Esophagus muscularis mucosa (tissue), 4 donors: ENCODE data around the gene ELF2. TPM values are rescaled to one million over a fixed set of nuclear protein-coding genes. Genes with fewer than 3 reads are reported as not detected.
A peak's percentile ranks its signal among the peaks of the same experiment; 100 is the strongest.

Experiments
- DNase-seq: peaks from one replicate; pipeline ENCODE4 v3.0.0-alpha.2; 2017; ENCODE audit errors: extremely low spot score
- H3K27ac ChIP-seq, 4 donors: fragments of 200-600 bp; sonication (generic); replicated peaks in 1 of 4; 1 replicate in 3 of 4; 2 replicates in 1 of 4; pipeline ENCODE4 v1.5.1; 2016 to 2019; ENCODE audit warnings: mild to moderate bottlenecking in 1 of 4
- H3K27me3 ChIP-seq, 4 donors: fragments of 200-600 bp; sonication (generic); one replicate each; pipeline versions ENCODE4 v1.5.1 to v1.6.0; 2016 to 2019
- H3K36me3 ChIP-seq, 4 donors: fragments of 200-600 bp; sonication (generic); one replicate each; pipeline ENCODE4 v1.5.1; 2016 to 2019
- H3K4me1 ChIP-seq, 4 donors: fragments of 200-600 bp; sonication (generic); one replicate each; pipeline ENCODE4 v1.5.1; 2016 to 2019
- H3K4me3 ChIP-seq, 4 donors: fragments of 200-600 bp; sonication (generic); 1 replicate in 2 of 4; 2 replicates in 2 of 4; pipeline ENCODE4 v1.5.1; 2016 to 2019; ENCODE audit warnings: mild to moderate bottlenecking in 4 of 4, moderate library complexity in 1 of 4
- H3K9me3 ChIP-seq, 4 donors: fragments of 200-600 bp; sonication (generic); 1 replicate in 3 of 4; 2 replicates in 1 of 4; pipeline ENCODE4 v1.5.1; 2016 to 2019
- EP300 ChIP-seq: sonication (generic); formaldehyde crosslinking; IDR thresholded peaks from one replicate; pipeline ENCODE4 v1.6.1; 2017; ENCODE audit warnings: antibody characterized with exemption
- POLR2A ChIP-seq: fragments of 450-650 bp; IDR thresholded peaks from one replicate; pipeline ENCODE4 v1.6.1; 2017; ENCODE audit warnings: antibody characterized with exemption, moderate library complexity, mild to moderate bottlenecking, low read depth
- POLR2AphosphoS5 ChIP-seq, 2 donors: sonication (generic); formaldehyde crosslinking; IDR thresholded peaks; one replicate each; pipeline ENCODE4 v1.6.1; 2017; ENCODE audit warnings: antibody characterized with exemption in 2 of 2
- WGBS: methylation state at CpG from one replicate; pipeline ENCODE4 v1.1.5; 2018; 5-methylcytosine and 5-hydroxymethylcytosine counted together
- intact Hi-C: fragments of 100-400 bp; cut with DNase I; formaldehyde crosslinking; loops from one replicate; pipeline ENCODE4 v1.15.1; 2023
- total RNA-seq, 4 donors: library from RNA; depleted of rRNA; stranded (reverse); fragments of >200 nt; gene quantifications; one replicate each; pipeline versions ENCODE4 v1.1.0 to v1.2.1, GENCODE V29; 2016
- TF ChIP-seq, protein P1 (sequence below), 3 experiments: fragments of 200-600 bp in 2 of 3; fragments of 450-650 bp in 1 of 3; sonication (generic) in 2 of 3; IDR thresholded peaks; one replicate each; pipeline ENCODE4 v1.5.1; 2017 to 2019; ENCODE audit warnings: antibody characterized with exemption in 3 of 3, mild to moderate bottlenecking in 2 of 3, moderate library complexity in 1 of 3

Gene ELF2
- total RNA-seq, 4 donors from 2014 or later: 52.3 to 68.5 (median 60.7) TPM

DNA sequence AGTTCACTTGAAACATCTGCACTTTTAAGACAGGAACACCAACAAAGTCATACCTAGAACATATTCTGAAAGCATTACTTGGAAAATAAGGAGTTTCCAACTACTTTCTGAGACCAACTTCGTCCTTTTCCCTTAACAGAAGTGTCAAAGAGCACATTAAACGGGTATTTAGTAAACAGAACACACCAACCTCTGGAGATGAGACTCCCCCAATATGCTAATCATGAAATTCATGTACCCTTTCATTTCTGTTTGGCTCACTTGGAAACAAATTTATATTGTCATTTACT lies 92.3 kb downstream of the ELF2 start:
- Histone ChIP-seq H3K4me3 (peak overlapping the region; percentile 70 to 89 (median 78)), H3K4me1 (peaks cover 24 to 43% (median 37%) of the 10 kb centered on the region in 4 donors), H3K27ac (peak overlapping the region; percentile 90 to 97 (median 96)), H3K9me3 (no peaks in the 10 kb centered on the region), H3K36me3 (no peaks in the 10 kb centered on the region), H3K27me3 (no peaks in the 10 kb centered on the region)
- TF ChIP-seq POLR2AphosphoS5 (IDR thresholded peaks at IDR 0.05) (no peak), POLR2A (no peak), EP300 (no peak)
- TF ChIP-seq, protein P1, sequence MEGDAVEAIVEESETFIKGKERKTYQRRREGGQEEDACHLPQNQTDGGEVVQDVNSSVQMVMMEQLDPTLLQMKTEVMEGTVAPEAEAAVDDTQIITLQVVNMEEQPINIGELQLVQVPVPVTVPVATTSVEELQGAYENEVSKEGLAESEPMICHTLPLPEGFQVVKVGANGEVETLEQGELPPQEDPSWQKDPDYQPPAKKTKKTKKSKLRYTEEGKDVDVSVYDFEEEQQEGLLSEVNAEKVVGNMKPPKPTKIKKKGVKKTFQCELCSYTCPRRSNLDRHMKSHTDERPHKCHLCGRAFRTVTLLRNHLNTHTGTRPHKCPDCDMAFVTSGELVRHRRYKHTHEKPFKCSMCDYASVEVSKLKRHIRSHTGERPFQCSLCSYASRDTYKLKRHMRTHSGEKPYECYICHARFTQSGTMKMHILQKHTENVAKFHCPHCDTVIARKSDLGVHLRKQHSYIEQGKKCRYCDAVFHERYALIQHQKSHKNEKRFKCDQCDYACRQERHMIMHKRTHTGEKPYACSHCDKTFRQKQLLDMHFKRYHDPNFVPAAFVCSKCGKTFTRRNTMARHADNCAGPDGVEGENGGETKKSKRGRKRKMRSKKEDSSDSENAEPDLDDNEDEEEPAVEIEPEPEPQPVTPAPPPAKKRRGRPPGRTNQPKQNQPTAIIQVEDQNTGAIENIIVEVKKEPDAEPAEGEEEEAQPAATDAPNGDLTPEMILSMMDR (IDR thresholded peaks at IDR 0.05): no peak
- 4% methylated on average over 2 of the region's 2 CpGs for WGBS
- DNase-seq: no peak
- intact Hi-C loops: loop anchor here (5.0 to 10.0 kb wide), 3 partner anchors 52 to 370 kb away; partner anchors contain the start of gene RAB33B

DNA sequence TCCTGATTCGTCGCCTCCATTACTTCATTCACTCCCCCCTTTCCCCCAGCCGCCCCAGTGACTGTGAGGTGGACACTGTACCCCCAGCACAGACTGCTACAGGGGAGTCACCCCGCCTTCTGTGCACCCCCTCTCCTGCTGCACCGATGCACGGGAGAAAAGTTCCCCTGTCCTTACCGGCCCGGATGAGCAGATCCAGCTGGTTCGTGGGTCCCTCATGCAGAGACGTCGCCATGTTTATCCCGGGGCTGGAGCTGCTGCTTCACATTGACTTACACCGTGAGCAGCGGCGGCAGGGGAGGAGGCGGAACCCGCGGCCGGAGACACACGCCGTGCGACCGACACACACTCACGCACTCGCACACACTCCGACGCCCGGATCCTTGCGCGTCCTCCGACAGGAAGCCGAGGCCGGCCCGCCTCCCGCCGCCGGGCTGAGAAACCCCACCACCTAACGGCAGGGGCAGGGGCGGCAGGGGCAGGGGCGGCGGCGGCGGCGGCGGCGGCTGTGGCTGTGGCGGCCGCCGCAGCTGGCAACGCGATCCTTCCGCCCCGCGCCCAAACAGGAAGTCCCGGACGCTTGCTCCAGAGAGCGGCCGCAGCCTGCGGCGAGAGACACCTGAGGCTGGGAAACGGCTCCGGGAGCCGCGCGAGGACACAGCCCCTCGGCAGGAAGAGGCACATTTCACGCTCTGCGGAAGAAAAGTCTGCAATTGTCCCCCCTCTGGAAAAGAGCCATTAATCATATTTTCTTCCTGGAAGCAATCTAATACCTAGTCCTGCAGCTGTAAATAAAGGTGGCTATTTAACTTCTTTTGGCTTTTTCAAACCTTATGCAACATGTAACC lies 92.8 kb downstream of the ELF2 start:
- H3K4me3 ChIP-seq: peak overlapping the region; percentile 70 to 89 (median 78)
- no peaks in the 10 kb centered on the region for H3K27me3 ChIP-seq
- no peaks in the 10 kb centered on the region for H3K36me3 ChIP-seq
- intact Hi-C loops: loop anchor here (2.0 to 10.0 kb wide), 3 partner anchors 52 to 371 kb away; partner anchors contain the start of genes ELF2 and RAB33B
- no peaks in the 10 kb centered on the region for H3K9me3 ChIP-seq
- peak; percentile 95 for DNase-seq
- peaks cover 30 to 49% (median 43%) of the 10 kb centered on the region in 4 donors for H3K4me1 ChIP-seq
- H3K27ac ChIP-seq: peak overlapping the region; percentile 90 to 97 (median 96)
- 0% methylated on average over 6 of the region's 68 CpGs for WGBS
- TF ChIP-seq POLR2AphosphoS5 (IDR thresholded peaks at IDR 0.05): peak; percentile 59 to 73
- TF ChIP-seq, protein P1 (IDR thresholded peaks at IDR 0.05): peak; percentile 30 to 46 (median 34)
- TF ChIP-seq POLR2A: no peak
- no peak for TF ChIP-seq EP300

DNA sequence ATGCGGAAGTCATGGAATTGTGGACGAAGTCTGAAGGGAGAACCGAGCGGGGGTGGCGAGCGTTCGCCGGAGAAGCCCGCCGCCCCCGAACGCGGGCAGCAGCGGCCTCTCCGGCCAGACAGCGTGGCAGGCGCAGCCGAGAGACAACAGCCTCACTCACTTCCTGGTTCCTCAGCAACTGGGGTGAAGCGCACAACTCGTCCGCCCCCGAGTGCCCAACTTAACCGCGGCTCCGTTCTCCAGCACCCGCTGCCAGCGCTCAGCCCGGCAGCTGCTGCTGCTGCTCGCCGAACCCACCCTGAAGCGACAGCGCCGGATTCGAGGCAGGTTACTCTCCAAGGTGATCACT lies 93.4 kb downstream of the ELF2 start:
- Histone ChIP-seq H3K27me3 (no peaks in the 10 kb centered on the region), H3K36me3 (no peaks in the 10 kb centered on the region), H3K9me3 (no peaks in the 10 kb centered on the region), H3K4me1 (peaks cover 33 to 55% (median 49%) of the 10 kb centered on the region in 4 donors), H3K4me3 (peak overlapping the region; percentile 70 to 89 (median 78)), H3K27ac (peak overlapping the region; percentile 90 to 97 (median 96))
- DNase-seq: peak; percentile 93
- WGBS: 5% methylated on average over 8 of the region's 34 CpGs
- TF ChIP-seq, protein P1 (IDR thresholded peaks at IDR 0.05): peak; percentile 9 to 43 (median 26)
- TF ChIP-seq POLR2AphosphoS5 (IDR thresholded peaks at IDR 0.05) (peak in 1 of 2 donors; percentile 23), EP300 (no peak)
- intact Hi-C loops: loop anchor here (2.0 to 10.0 kb wide), 3 partner anchors 51 to 371 kb away; partner anchors contain the start of genes ELF2 and RAB33B

DNA sequence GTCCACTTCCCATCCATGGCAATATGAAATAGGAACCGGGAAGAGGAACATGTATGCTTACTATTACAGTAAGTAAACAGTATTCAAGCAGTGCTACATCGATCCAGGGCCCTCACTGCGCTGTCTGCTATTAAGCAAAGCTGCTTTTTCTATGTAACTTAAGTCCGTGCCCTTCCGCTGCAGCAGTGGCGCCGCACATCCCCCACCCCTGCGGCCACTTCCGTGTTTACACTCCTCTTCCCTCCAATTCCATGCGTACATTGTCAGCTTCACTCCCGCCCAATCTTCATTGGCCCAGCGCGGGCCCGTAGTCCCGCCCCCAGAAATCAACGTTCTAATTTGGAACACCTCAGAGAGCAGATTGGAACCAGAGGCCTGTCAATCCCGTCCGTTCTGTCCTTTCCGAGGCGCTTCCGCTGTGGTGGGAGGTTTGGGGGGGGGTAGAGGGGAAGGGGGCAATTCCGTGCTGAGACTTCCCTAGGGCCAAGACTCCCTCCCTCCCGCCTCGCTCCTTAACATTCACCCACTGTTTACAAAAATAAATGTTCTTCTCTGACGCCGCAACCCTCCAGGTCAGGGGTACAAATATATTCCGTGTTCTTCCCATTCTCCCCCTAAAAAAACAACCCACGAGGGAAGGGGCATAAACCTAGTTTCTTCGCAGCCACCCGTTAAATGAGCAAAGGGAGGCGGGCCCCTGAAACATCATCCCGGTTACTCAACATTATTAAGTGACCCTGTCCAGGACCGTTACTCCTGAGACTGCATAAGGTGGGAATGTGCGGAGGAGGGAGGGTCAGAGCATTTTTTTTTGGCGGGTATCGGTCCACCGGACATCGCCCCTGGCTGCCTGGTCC lies 94.0 kb downstream of the ELF2 start:
- no peaks in the 10 kb centered on the region for H3K27me3 ChIP-seq

More for the DNA sequence above, 94.0 kb downstream of the ELF2 start:
- 0% methylated on average over 37 of the region's 38 CpGs for WGBS
- DNase-seq: peak; percentile 99
- Histone ChIP-seq H3K4me3 (peak overlapping the region; percentile 70 to 89 (median 78)), H3K27ac (peak overlapping the region; percentile 90 to 97 (median 96)), H3K36me3 (no peaks in the 10 kb centered on the region), H3K4me1 (peaks cover 34 to 61% (median 55%) of the 10 kb centered on the region in 4 donors), H3K9me3 (no peaks in the 10 kb centered on the region)
- intact Hi-C loops: loop anchor here (2.0 to 10.0 kb wide), 3 partner anchors 51 to 372 kb away; partner anchors contain the start of genes ELF2 and RAB33B
- TF ChIP-seq EP300 (no peak), POLR2AphosphoS5 (IDR thresholded peaks at IDR 0.05) (peak; percentile 87 to 91)
